GM06990 (cell line): Measurements from ENCODE around the gene USP32.

Experiments
- DNase-seq: peaks from one replicate; pipeline ENCODE4 v3.0.0-alpha.2; 2011; ENCODE audit not compliant: insufficient read length; ENCODE audit errors: extremely low read depth
- H3K27me3 ChIP-seq: replicated peaks from 2 replicates; pipeline ENCODE4 v1.6.0; 2011; ENCODE audit warnings: low read length; ENCODE audit not compliant: control insufficient read depth, insufficient read depth
- H3K36me3 ChIP-seq: 2 replicates; pipeline ENCODE4 v1.5.1; 2011; ENCODE audit warnings: low read length; ENCODE audit not compliant: control insufficient read depth, insufficient read depth
- H3K4me3 ChIP-seq: replicated peaks from 2 replicates; pipeline ENCODE4 v1.5.1; 2011; ENCODE audit warnings: low read depth, mild to moderate bottlenecking, control low read depth, low read length
- TF ChIP-seq, protein P1 (sequence below): IDR thresholded peaks from 2 replicates; pipeline ENCODE4 v1.5.1; 2011; ENCODE audit warnings: low read length, control low read depth, mild to moderate bottlenecking, inconsistent platforms; ENCODE audit not compliant: insufficient read depth, poor library complexity, severe bottlenecking

Gene USP32

GRCh38 chr17:60260540-60260939, 131.4 kb downstream of the USP32 start:
- TF ChIP-seq, protein P1, sequence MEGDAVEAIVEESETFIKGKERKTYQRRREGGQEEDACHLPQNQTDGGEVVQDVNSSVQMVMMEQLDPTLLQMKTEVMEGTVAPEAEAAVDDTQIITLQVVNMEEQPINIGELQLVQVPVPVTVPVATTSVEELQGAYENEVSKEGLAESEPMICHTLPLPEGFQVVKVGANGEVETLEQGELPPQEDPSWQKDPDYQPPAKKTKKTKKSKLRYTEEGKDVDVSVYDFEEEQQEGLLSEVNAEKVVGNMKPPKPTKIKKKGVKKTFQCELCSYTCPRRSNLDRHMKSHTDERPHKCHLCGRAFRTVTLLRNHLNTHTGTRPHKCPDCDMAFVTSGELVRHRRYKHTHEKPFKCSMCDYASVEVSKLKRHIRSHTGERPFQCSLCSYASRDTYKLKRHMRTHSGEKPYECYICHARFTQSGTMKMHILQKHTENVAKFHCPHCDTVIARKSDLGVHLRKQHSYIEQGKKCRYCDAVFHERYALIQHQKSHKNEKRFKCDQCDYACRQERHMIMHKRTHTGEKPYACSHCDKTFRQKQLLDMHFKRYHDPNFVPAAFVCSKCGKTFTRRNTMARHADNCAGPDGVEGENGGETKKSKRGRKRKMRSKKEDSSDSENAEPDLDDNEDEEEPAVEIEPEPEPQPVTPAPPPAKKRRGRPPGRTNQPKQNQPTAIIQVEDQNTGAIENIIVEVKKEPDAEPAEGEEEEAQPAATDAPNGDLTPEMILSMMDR, result no peak
- Histone ChIP-seq H3K4me3 (no peak overlapping the region), H3K36me3 (no peaks in the 10 kb centered on the region; the same call in 1 of the 2 replicates), H3K27me3 (no peaks in the 10 kb centered on the region)
- DNase-seq, result no peak

DNA sequence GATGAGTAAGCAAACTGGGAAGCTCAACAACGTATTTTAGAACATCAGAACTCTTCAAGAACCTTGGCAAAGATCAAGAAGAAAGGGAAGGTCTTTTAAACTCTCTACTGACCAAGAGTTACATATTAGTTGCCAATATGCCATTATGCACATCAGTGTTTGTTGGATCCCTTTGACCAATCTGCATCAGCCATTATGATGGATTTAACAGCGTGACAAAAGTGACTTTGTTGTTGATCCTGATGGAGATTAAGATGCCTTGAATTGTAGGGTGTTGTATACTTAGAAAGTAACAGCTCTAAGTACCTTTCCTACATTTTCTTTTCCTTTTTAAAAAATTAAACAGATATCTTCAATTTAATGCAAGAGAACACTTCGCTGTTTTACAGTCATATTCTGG, 133.6 kb downstream of the USP32 start:
- H3K36me3 ChIP-seq, result peaks cover 2% of the 10 kb centered on the region; the same call in 1 of the 2 replicates
- TF ChIP-seq, protein P1, result no peak
- no peaks in the 10 kb centered on the region for H3K27me3 ChIP-seq
- no peak overlapping the region for H3K4me3 ChIP-seq
- no peak for DNase-seq

DNA sequence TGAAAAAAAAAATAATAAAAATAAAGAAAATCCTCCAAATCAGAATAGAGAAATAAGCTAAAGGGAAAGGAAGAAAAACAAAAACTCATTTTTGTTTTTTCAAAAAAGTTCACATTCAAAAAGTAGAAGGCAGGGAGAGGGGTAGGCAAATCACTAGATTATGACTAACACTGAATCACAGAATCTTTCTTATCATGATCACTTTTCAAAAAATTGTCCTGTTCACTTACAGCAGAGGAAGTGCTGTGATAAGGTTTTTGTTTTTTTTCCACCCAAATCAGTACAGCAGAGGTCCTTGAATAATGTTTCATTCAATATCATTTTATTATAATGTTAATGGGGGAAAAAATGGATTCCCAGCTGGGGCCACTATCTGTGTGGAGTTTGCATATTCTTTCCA, 135.8 kb downstream of the USP32 start:
- DNase-seq, result no peak
- H3K36me3 ChIP-seq, result peaks cover 2% of the 10 kb centered on the region; the same call in 1 of the 2 replicates
- H3K4me3 ChIP-seq, result no peak overlapping the region
- H3K27me3 ChIP-seq, result no peaks in the 10 kb centered on the region
- TF ChIP-seq, protein P1, result no peak

- H3K27me3 ChIP-seq, result no peaks in the 10 kb centered on the region
- TF ChIP-seq, protein P1, result no peak
- no peak overlapping the region for H3K4me3 ChIP-seq
- no peak for DNase-seq
- peaks cover 7% of the 10 kb centered on the region for H3K36me3 ChIP-seq
Measured at GRCh38 chr17:60253048-60253447, 138.9 kb downstream of the USP32 start.

DNA sequence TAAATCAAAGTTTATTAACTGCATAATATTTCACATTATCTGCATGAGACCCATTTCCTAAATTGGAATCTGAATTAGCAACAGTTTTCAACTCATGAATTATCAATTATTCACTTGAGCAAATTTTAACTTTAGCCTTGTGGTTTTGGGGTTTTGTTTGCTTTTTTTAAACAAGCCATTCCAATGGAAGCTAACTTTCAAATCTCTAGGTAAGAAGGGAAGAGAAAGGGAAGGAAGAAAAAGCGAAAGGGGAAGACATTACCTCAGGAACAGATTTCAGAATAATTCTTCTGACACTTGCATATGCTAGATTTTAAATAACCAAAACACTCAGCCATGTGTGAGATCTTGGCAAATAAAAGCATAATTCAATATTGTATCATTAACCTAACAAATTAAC, 139.5 kb downstream of the USP32 start:
- no peaks in the 10 kb centered on the region for H3K27me3 ChIP-seq
- TF ChIP-seq, protein P1, result no peak
- no peak overlapping the region for H3K4me3 ChIP-seq
- peaks cover 7% of the 10 kb centered on the region for H3K36me3 ChIP-seq
- DNase-seq, result no peak

DNA sequence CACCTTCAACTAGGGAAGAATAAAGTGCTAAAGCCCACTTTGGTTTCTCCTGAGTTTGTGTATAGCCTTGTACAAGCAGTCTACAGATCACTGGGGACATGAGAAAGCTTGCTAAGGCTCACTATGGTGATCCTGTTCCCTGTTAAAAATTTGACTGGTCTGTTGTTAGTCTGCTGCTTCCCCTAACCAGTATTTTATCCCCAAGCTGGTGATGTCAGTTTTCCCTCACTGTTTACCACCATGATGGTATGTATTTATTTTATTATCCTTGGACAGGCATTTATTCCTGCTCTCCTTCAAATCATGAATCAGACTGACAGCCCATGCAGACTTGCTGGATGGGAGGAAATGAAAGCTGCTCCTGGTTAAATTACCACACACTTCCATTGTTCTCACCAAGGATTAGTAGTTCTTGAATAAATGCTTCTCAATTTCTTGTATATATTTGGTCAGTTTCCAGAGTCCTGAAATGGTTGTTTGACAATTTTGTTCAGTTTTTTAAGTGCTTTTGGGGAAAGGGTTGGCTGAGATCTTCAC, 142.6 kb downstream of the USP32 start:
- H3K4me3 ChIP-seq, result no peak overlapping the region
- H3K36me3 ChIP-seq, result peaks cover 6% of the 10 kb centered on the region
- H3K27me3 ChIP-seq, result no peaks in the 10 kb centered on the region
- TF ChIP-seq, protein P1, result no peak
- DNase-seq, result no peak
